Measurements from ENCODE around the gene STRBP.

The STRBP gene

DNA sequence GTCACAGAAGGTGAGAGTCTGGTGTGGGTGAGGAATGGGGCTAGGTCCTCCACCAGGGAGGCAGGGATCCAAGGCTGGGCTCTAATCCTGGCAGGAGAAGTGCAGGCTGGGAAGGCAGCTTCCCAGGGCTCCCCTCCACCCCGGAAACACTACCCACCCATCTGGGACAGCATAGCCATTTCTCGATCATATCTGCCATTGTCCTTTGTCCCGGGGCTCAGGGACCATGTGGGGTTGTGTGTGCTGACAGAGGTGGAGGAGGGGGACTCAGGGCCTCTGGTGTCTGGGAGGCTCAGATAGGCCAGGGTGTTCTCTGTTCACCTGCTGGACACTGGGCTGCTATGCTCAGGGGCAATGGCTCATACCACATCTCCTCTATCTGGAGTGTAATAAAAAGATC is 32.2 kb upstream of the STRBP start:
- H3K4me3 ChIP-seq (ENCODE audit: low read depth, low read length): no peak overlapping the region
- ChIA-PET POLR2A (no interaction called here), CTCF (no interaction called here)

DNA sequence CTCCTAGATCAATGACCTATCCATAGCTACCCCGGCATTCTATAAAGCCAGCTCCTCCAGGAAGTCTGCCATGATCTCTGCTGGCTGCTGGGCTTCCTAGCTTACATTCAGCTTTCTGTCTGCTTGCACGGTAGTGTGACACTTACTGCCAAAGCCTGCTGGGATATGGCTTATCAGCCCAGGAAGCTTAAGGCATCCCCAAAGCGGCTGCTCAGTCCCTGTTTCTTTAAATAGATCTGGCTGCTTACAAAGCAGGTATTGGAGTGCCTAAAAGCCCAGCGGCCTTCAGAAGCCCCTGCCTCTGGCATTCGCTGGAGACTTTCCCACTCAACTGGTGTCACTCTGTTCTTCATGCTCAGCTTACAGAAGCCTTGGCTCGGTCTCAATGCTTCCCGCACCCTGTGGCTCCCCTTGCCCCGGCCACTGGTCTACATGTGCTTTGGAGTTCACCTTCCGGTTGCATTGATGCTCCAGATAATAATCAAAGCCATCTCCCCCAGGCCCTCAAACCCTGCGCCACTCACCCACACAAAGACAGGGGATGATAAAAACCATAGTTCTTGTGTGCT is 31.3 kb upstream of the STRBP start:
- TF ChIP-seq CTCF (IDR thresholded peaks at IDR 0.05; ENCODE audit: insufficient read depth, low read length, missing control alignments): no peak
- no peak for DNase-seq (ENCODE audit: low read depth, low spot score)
- ChIA-PET POLR2A (no interaction called here), CTCF (no interaction called here)
- no peak overlapping the region for H3K4me3 ChIP-seq (ENCODE audit: low read depth, low read length)

More for the DNA sequence above, 32.2 kb upstream of the STRBP start:
- no peak for TF ChIP-seq CTCF (IDR thresholded peaks at IDR 0.05; ENCODE audit: insufficient read depth, low read length, missing control alignments)
- DNase-seq (ENCODE audit: low read depth, low spot score): no peak

- H3K4me3 ChIP-seq (ENCODE audit: low read depth, low read length): no peak overlapping the region
- TF ChIP-seq CTCF (IDR thresholded peaks at IDR 0.05; ENCODE audit: insufficient read depth, low read length, missing control alignments): no peak
- ChIA-PET POLR2A (no interaction called here), CTCF (no interaction called here)
- DNase-seq (ENCODE audit: low read depth, low spot score): no peak
Observed at GRCh38 chr9:123296174-123296573, 27.8 kb upstream of the STRBP start.

DNA sequence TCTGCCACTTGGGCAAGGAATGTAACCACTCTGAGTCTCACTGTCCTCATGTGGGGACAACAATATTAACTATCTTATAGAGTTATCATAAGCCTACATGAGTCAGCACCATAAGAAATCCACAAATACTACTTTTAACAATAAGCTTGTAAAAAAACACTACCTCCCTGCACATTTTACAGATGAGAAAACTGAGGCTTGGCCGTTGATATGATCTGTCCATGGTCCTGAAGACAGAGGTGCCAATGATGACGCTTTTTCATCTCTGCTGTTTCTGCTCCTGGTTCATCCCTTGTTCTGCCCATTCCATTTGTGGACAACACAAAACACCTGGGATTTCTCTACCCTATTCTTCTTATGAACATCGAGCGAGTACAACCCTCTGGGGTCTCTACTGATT is 23.4 kb upstream of the STRBP start:
- CTCF ChIA-PET: no interaction called here
- no peak for TF ChIP-seq CTCF (IDR thresholded peaks at IDR 0.05; ENCODE audit: insufficient read depth, low read length, missing control alignments)

DNA sequence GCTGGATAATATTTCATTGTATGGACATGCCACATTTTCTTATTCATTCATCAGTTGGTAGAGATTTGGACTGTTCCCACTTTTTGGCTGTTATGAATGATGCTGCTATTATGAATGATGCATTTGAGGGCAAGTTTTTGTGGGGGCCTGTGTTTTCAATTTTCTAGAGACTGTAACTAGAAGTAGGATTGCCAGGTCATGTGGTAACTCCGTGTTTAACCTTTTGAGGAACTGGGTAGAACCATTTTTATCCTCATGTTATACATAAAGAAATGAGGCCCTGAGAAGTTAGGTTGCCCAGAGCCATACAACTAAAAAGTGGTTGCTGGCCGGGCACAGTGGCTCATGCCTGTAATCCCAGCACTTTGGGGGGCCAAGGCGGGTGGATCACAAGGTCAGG is 22.4 kb upstream of the STRBP start:
- DNase-seq (ENCODE audit: low read depth, low spot score): no peak
- TF ChIP-seq CTCF (IDR thresholded peaks at IDR 0.05; ENCODE audit: insufficient read depth, low read length, missing control alignments): no peak
- no peak overlapping the region for H3K4me3 ChIP-seq (ENCODE audit: low read depth, low read length)
- ChIA-PET CTCF (no interaction called here), POLR2A (no interaction called here)

More for the DNA sequence above, 23.4 kb upstream of the STRBP start:
- no peak for DNase-seq (ENCODE audit: low read depth, low spot score)
- H3K4me3 ChIP-seq (ENCODE audit: low read depth, low read length): no peak overlapping the region
- POLR2A ChIA-PET: no interaction called here

GRCh38 chr9:123287639-123288038 is 19.3 kb upstream of the STRBP start:
- CTCF ChIA-PET: interaction anchor here (1.4 kb wide), 1 partner anchor 62 kb away, joined by 5 read pairs; no protein-coding TSS in a partner anchor
- POLR2A ChIA-PET: no interaction called here
- no peak for TF ChIP-seq CTCF (IDR thresholded peaks at IDR 0.05; ENCODE audit: insufficient read depth, low read length, missing control alignments)
- H3K4me3 ChIP-seq (ENCODE audit: low read depth, low read length): no peak overlapping the region
- DNase-seq (ENCODE audit: low read depth, low spot score): no peak

Data from AG04449 (cell line).